Effector memory CD4-positive, alpha-beta T cell (primary cell): Measurements from ENCODE around the gene GTPBP4.

Source experiments
- DNase-seq, 3 donors: peaks; one replicate each; pipeline ENCODE4 v3.0.0-alpha.2; 2020
- H3K27ac ChIP-seq: 2 replicates; pipeline ENCODE4 v1.7.0; 2013; ENCODE audit warnings: mild to moderate bottlenecking, low read length, moderate library complexity; ENCODE audit not compliant: insufficient read depth, poor library complexity, severe bottlenecking
- H3K27me3 ChIP-seq: replicated peaks from 2 replicates; pipeline ENCODE4 v1.7.0; 2013; ENCODE audit warnings: mild to moderate bottlenecking, low read length; ENCODE audit not compliant: insufficient read depth, control insufficient read depth, poor library complexity, severe bottlenecking
- H3K36me3 ChIP-seq: 2 replicates; pipeline ENCODE4 v1.7.0; 2013; ENCODE audit warnings: mild to moderate bottlenecking, low read length, moderate library complexity; ENCODE audit not compliant: control insufficient read depth, insufficient read depth
- H3K4me1 ChIP-seq: 2 replicates; pipeline ENCODE4 v1.7.0; 2013; ENCODE audit warnings: low read length, mild to moderate bottlenecking; ENCODE audit not compliant: control insufficient read depth, insufficient read depth, poor library complexity, severe bottlenecking
- H3K4me3 ChIP-seq: 2 replicates; pipeline ENCODE4 v1.7.0; 2013; ENCODE audit warnings: low read length, low read depth, mild to moderate bottlenecking; ENCODE audit not compliant: insufficient read depth, poor library complexity, severe bottlenecking
- H3K9me3 ChIP-seq: 2 replicates; pipeline ENCODE4 v1.7.0; 2013; ENCODE audit warnings: mild to moderate bottlenecking, low read length, moderate library complexity; ENCODE audit not compliant: control insufficient read depth

The GTPBP4 gene

DNA sequence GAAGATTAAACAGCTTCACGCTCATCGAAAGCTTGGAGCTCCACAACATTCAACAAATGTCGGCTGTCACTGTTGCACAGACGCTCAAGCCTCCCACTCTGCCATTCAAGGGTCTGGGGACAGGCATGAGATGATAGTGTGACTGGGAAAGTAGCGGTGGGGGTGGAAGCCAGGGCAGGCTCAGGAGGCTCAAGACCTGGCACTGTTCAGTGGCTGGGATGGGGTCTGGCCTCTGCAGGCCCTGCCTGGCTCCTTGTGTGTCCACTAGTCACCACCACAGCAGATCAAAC lies 13.5 kb upstream of the GTPBP4 start:
- Histone ChIP-seq H3K4me3 (no peak overlapping the region), H3K36me3 (no peaks in the 10 kb centered on the region), H3K9me3 (peaks cover 9% of the 10 kb centered on the region), H3K27me3 (no peaks in the 10 kb centered on the region), H3K27ac (no peak overlapping the region), H3K4me1 (no peaks in the 10 kb centered on the region)
- no peak for DNase-seq

DNA sequence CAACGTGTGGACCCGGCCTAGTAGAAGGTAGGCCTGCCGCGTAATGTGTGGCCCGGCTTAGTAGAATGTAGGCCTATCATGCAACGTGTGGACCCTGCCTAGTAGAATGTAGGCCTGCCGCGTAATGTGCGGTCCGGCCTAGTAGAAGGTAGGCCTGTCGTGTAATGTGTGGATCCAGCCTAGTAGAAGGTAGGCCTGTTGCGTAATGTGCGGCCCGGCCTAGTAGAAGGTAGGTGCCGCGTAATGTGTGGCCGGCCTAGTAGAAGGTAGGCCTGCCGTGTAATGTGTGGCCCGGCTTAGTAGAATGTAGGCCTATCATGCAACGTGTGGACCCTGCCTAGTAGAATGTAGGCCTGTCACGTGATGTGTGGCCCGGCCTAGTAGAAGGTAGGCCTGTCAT lies 11.9 kb upstream of the GTPBP4 start:
- DNase-seq: no peak
- peaks cover 12% of the 10 kb centered on the region for H3K9me3 ChIP-seq

GRCh38 chr10:978826-979421 lies 9.3 kb upstream of the GTPBP4 start:
- H3K4me3 ChIP-seq: no peak overlapping the region
- no peaks in the 10 kb centered on the region for H3K27me3 ChIP-seq
- no peak for DNase-seq
- H3K4me1 ChIP-seq: no peaks in the 10 kb centered on the region
- peaks cover 12% of the 10 kb centered on the region for H3K9me3 ChIP-seq
- H3K27ac ChIP-seq: no peak overlapping the region
- no peaks in the 10 kb centered on the region for H3K36me3 ChIP-seq

More for the DNA sequence above, 11.9 kb upstream of the GTPBP4 start:
- Histone ChIP-seq H3K27ac (no peak overlapping the region), H3K36me3 (no peaks in the 10 kb centered on the region), H3K4me1 (no peaks in the 10 kb centered on the region), H3K27me3 (no peaks in the 10 kb centered on the region), H3K4me3 (no peak overlapping the region)

- Histone ChIP-seq H3K27ac (no peak overlapping the region), H3K27me3 (no peaks in the 10 kb centered on the region), H3K36me3 (no peaks in the 10 kb centered on the region), H3K4me1 (no peaks in the 10 kb centered on the region), H3K9me3 (peaks cover 12% of the 10 kb centered on the region), H3K4me3 (no peak overlapping the region)
- no peak for DNase-seq
Measured at GRCh38 chr10:980468-981093, 7.7 kb upstream of the GTPBP4 start.

- no peak for DNase-seq
- Histone ChIP-seq H3K27ac (no peak overlapping the region), H3K36me3 (no peaks in the 10 kb centered on the region), H3K9me3 (peaks cover 12% of the 10 kb centered on the region), H3K27me3 (no peaks in the 10 kb centered on the region), H3K4me3 (no peak overlapping the region), H3K4me1 (peaks cover 5% of the 10 kb centered on the region)
Measured at GRCh38 chr10:983401-983800, 4.8 kb upstream of the GTPBP4 start.

DNA sequence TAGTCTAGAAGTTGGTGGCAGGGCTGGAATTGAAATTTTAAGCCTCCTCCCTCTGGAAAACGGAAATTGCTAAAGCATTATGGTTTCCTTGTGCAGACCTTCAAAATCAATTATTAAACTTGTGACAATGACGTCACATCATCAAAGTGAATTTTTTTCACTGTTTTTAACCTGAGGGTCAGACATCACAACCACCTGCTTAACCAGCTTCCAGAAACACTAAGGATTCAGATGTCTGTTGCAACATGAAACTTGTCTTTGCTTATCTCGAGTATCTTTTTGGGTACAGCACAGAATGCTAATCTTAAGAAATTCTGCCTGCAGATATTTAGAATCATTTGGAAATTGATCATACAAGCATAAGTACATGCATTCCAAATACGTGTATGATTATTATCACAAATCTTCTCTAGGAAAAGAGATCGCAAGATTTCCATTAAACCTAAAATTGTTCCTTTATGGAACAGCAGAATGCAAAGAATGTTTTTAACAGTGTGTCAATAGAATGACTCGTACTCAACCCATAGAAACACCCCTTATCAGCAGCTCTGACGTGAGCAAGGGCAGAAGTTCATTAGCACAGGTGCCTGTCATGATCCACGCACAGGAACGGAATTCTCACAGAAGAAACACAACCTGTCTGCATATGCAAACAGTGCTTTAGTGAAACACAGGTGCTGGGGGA lies 4.1 kb upstream of the GTPBP4 start:
- no peaks in the 10 kb centered on the region for H3K27me3 ChIP-seq
- H3K36me3 ChIP-seq: no peaks in the 10 kb centered on the region
- no peak overlapping the region for H3K4me3 ChIP-seq
- no peak overlapping the region for H3K27ac ChIP-seq
- H3K9me3 ChIP-seq: peaks cover 8% of the 10 kb centered on the region
- H3K4me1 ChIP-seq: peaks cover 10% of the 10 kb centered on the region
- no peak for DNase-seq

DNA sequence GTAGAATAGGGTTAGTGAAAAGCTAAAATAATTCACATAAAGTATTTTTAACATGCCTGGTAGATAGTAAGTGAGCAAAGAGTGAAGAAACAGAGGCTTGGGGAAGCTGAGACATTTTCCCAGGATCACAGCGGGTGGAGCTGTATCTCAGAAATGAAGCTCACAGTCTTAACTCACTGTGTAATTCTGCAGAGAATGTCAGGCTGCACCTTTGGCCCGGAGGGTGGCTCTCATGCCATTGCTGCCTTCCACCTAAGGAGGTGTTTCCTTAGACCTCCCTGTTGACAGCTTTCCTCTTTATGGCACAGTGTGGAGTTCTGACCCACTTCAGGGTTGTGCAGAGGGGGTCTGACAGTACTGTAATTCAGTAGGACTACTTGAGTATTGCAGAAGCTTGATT lies 2.9 kb upstream of the GTPBP4 start:
- Histone ChIP-seq H3K27ac (no peak overlapping the region), H3K4me1 (peaks cover 18% of the 10 kb centered on the region), H3K4me3 (no peak overlapping the region), H3K9me3 (peaks cover 4% of the 10 kb centered on the region), H3K27me3 (no peaks in the 10 kb centered on the region), H3K36me3 (no peaks in the 10 kb centered on the region)
- no peak for DNase-seq

- no peak for DNase-seq
- no peaks in the 10 kb centered on the region for H3K9me3 ChIP-seq
- H3K27ac ChIP-seq: no peak overlapping the region
- peaks cover 18% of the 10 kb centered on the region for H3K4me1 ChIP-seq
- no peak overlapping the region for H3K4me3 ChIP-seq
- H3K27me3 ChIP-seq: no peaks in the 10 kb centered on the region
- H3K36me3 ChIP-seq: no peaks in the 10 kb centered on the region
Measured at GRCh38 chr10:986137-986825, 2.0 kb upstream of the GTPBP4 start.

DNA sequence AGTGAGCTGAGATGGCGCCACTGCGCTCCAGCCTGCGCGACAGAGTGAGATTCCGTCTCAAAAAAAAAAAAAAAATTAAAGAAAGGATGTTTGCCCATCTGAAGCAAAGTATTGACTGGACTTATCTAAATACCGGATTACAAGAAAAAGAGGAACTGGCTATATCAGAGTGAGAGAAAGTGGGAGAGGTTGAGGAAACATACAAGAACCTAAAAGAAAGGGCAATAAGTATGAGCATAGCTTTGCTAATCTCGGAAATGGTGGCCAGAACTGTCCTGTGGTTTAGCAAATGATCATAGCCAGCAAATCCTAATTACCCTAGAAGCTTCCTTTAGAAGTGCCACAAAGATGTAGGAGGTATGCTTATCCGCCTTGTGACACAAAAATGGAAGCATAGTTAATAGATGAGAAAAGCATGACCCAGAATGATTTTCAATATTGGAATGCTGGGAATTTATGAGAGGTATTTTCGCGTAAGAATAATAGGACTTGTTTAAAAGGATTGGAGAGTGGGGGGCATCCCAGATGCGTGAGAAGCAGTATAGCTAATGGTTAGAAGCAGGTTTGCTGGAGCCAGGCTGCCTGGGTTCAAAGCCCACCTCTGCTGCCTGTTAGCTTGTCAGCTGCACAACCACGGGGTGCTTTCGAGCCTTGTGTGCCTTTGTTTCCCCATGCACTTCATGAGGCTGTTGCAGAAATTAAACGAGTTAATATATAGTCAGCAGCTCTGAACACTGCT lies 1.2 kb upstream of the GTPBP4 start:
- no peak overlapping the region for H3K27ac ChIP-seq

DNA sequence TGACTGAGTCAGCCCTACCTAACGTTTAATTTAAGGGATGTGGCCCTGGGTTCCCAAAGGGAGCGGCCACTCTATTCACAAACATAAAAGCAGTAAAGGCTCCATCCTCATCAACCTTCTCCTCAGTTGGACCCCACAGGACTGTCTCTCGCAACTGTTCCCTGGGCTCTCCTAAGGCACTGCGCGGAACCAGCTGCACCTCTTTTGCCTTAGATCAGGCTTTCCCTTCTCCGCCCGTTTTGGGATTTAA lies 689 bp upstream of the GTPBP4 start:
- Histone ChIP-seq H3K4me1 (peaks cover 18% of the 10 kb centered on the region), H3K27ac (peak overlapping the region; percentile 91), H3K9me3 (no peaks in the 10 kb centered on the region), H3K27me3 (no peaks in the 10 kb centered on the region), H3K36me3 (peaks cover 3% of the 10 kb centered on the region), H3K4me3 (peak overlapping the region; percentile 100)
- no peak for DNase-seq

More for the DNA sequence above, 1.2 kb upstream of the GTPBP4 start:
- Histone ChIP-seq H3K9me3 (no peaks in the 10 kb centered on the region), H3K4me1 (peaks cover 18% of the 10 kb centered on the region), H3K27me3 (no peaks in the 10 kb centered on the region), H3K36me3 (no peaks in the 10 kb centered on the region), H3K4me3 (no peak overlapping the region)
- DNase-seq: no peak
